Central memory CD4-positive, alpha-beta T cell (primary cell): ENCODE measurements around the gene GFPT1.
"Not testable (repeated sequence)": the region's sequence is repeated elsewhere in the genome, so short reads cannot be mapped to it uniquely, and the experiment has no call there.

Experiments used
- DNase-seq: peaks from one replicate; pipeline ENCODE4 v3.0.0; 2022
- total RNA-seq, 3 experiments: gene quantifications; one replicate each; lab custom pipeline; 2026; lab: John Stamatoyannopoulos, UW

GFPT1 gene
- total RNA-seq: 52.3 to 202 (median 111) reads per million in 3 experiments

GRCh38 chr2:69386789-69387734, at the start of gene GFPT1:
TSS of gene GFPT1 (minus strand) at chr2:69387227. CDS start at chr2:69387071, 156 bp downstream.
- DNase-seq: peak; percentile 88

DNA sequence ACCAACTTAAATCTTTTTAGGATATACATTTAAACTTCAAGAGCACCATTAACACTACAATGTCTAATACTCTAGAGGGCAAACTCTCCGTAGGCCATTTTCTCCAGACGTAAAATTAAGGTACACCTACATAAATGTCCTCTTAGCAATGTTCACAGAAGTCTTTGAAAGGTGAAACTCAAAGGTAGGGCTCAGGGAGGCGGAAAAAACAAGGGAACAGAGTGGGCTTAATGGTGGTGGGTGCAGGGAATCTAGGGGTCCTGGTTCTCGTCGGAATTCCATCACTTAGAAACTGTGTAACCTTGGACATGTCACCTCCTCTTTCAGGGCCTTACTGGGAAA, 49.5 kb upstream of the GFPT1 start:
- DNase-seq: no peak

DNA sequence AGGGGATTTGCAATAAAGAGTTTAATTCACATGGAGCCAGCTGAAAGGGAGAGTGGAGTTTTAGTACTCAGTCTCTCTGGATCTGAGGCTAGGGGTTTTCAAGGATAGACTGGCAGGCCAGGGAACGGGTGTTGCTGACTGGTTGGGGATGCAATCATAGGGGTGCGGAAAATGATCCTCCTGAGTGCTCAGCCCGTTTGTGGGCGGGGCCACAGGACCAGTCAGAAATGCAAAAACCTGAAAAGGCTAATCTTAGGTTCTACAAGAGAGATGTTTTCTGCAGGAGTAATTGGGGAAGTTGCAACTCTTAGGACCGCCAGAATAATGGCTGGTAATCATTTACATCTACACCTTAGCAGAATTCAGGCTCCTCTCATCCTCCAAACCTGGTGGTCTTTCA, 47.7 kb upstream of the GFPT1 start:
- no peak for DNase-seq

DNA sequence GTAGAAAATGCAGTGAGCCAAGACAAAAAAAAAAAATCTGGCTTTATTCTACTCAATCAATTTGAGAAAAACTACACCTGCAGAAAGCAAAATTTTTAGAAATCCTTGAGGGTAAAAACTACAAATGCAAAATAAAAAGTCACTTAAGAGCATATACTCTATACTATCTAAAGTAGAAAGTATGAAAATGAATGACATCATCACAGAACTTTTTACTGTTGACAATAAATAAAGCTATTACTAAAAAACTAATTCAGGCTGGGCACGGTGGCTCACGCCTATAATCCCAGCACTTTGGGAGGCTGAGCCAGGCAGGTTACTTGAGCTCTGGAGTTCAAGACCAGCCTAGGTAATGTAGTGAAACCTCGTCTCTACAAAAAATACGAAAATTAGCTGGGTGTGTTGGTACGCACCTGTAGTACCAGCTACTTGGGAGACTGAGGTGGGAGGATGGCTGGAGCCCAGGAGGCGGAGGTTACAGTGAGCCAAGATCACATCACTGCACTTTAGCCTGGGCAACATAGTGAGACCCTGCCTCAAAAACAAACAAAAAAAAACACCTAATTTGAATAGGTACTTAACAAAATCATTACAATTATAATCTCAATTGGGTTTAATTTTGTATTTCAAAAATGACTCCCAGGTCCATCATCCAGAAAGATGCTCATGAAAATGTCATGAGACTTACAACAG, 42.6 kb upstream of the GFPT1 start:
- no peak for DNase-seq

DNA sequence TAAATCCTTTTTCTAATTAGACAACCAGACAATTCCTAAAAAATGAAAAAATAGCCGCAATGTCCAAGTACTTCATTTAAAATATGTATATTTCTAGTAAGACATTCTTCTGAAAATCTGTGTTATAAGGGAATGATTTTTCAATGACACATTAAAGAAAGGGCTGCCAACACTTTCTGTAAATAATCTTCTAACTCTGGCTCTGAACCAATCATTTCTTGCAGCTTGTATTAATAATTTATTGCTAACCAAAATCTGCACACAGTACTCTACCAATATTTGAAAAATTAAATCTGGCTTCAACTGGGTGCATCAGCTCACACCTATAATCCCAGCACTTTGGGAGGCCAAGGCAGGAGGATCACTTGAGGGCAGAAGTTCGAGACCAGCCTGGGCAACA, 42.0 kb upstream of the GFPT1 start:
- DNase-seq: no peak

- no peak for DNase-seq
Measured at GRCh38 chr2:69424419-69424818, 37.4 kb upstream of the GFPT1 start.

DNA sequence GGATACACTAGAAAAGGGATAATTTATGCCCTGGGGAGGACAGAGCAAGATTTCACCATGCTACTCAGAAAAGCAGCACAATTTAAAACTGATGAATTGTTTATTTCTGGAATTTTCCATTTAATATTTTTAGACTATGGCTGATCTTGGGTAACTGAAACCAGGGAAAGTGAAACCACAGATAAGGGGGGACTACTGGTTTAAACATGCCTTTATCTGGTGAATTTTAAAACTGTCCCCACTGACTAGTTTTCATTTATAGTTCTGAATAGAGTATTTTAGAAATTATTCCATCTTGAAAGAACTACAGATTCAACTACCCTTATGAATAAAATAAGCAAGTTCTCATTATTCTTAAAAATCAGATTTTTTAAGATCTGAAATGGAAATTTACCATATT, 35.2 kb upstream of the GFPT1 start:
- DNase-seq: no peak

GRCh38 chr2:69419111-69419510, 32.1 kb upstream of the GFPT1 start:
- DNase-seq: not testable (repeated sequence)

DNA sequence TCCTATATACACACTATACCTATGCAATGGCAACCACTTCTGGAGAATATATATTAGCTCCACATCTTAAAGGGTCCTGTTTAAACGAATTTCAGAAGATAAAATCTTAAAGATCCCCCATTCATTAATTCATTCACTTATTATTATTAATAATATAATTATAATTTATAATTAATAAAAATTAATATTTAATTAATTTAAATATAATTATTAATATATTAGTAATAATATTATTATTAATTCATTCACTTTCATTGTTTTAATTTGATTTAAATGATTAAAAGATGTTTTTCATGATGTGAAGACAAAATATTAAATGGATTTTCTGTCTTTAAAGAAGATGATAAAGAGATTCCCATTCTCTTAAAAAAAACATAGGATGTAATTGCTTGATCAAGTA, 29.1 kb upstream of the GFPT1 start:
- DNase-seq: no peak

DNA sequence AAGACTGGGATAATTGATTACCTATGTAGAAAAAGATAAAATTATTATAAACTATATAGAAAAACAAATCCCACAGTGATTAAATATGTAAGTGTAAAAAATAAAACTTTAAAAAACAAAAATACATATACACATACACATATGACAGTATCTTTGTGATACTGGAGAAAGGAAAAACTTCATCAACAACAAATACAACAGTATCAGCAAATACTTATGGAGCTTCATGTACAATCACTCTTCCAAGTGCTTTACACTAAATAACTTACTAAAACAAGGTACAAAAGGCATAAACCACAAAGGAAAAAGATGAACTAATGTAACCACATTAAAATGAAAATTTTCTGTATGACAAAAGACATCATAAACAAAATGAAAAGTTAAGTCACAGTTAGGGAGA, 24.1 kb upstream of the GFPT1 start:
- DNase-seq: no peak

GRCh38 chr2:69405306-69405705, 18.3 kb upstream of the GFPT1 start:
- no peak for DNase-seq

DNA sequence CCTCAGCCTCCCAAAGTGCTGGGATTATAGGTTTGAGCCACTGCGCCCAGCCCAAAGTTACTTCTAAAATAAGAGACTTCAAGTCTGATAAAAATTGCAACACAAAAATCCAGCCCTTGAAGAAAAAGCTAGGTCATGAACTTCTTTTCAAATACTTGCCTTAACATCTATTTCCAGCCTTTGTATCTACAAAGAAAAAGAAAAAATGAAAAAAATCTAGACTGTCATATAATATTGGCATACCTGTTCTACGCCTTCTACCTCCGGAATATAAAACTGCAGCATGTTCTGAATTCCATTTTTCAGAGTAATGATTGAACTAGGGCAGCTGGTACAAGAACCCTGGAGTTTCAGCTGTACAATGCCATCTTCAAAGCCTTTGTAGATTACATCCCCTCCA, 13.1 kb upstream of the GFPT1 start:
- DNase-seq: no peak

DNA sequence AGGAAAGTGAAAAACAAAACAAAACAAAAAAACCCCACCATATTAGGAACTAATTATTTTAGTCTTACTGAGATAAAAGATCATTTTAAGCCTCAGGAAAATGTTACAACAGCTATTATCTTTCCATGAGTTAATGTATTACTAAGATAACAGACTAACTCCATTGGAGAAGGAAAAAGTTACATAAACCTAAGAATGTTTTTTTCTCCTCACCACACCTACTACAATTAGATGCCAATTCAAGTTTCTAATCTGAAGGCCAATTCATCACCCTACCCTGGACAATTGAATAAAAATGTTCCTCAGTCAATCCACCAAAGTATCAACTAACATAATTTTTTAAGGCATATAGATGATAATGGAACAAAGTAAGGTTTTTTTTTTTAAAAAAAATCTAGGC, 10.2 kb upstream of the GFPT1 start:
- no peak for DNase-seq

- DNase-seq: no peak
Measured at GRCh38 chr2:69395866-69396265, 8.8 kb upstream of the GFPT1 start.

DNA sequence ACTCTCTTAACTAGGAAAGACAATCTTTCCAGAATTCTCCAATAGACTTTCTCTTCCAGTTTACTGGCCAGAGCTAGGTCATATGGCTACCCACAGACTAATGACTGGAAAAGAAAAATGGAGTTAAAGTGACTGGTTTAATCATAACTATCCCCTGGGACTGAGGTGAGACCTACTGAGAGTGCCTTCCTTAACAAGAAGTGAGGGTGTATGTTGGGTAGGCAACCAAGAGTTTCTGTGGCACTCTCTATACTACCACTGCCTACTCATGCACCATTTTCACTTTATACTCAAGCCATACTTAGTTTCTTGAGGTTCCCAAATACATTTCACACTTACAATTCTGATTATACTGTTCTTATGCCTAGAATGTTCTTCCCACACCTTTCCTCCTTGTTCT, 6.9 kb upstream of the GFPT1 start:
- no peak for DNase-seq

- no peak for DNase-seq
Measured at GRCh38 chr2:69390471-69390870, 3.4 kb upstream of the GFPT1 start.

DNA sequence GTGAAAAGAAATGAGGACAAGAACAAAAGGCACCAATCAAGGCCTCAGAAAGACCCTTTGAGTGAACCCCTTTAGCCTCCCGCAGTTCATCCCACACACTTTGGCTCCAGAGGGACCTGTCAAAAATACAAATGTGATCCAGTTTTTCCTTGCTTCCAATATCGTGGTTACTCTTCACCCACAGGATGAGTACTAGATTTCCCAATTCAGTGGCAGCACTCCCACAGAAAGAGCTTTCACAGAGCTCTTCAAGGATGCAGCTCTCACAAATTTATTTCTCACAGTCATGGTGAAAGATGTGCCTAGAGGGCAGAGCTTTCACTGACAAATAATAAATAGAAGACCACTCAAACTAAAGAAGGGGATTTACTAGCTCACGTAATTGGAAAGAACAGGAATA, 3.0 kb upstream of the GFPT1 start:
- no peak for DNase-seq

DNA sequence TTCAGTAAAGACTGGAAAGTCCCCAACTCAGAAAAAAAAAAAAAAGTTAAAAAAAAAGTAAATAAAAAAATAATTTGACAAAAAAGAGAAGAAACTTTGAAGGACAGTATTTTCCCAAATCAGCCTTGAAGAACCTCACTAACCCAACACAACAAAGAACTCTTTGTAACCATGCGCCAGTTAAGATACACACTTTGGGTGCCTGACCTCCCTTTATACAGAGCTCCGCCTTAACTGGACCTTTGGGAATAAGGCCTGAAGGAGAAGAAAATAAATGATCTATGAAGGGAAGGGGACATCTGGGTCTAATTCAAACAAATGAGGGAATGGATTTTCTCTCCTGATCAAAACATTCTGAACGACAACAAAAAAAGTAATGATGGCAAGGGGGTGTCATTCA, 2.2 kb upstream of the GFPT1 start:
- DNase-seq: no peak

GRCh38 chr2:69387770-69388481, 899 bp upstream of the GFPT1 start:
- no peak for DNase-seq

DNA sequence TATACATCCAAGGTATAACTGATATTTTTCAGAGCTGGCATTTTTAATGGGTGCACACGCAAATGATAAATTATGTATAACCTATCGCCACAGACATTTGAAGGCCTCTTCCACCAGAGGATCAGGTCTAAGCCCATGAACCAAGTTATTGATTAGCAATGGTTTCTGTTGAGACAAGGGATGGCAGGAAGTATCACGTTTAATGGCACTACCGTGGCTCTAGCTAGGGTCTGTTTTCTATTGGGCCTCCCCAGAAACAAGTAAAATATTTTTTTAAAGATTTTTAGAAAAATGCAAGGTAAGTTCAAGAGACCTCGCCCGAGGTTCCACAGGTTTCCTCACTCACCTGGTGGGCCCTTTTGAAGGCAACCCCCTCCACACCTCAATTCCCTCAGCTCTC, 667 bp downstream of the GFPT1 start:
- no peak for DNase-seq

GRCh38 chr2:69385443-69386151, 1.4 kb downstream of the GFPT1 start:
- DNase-seq: no peak

DNA sequence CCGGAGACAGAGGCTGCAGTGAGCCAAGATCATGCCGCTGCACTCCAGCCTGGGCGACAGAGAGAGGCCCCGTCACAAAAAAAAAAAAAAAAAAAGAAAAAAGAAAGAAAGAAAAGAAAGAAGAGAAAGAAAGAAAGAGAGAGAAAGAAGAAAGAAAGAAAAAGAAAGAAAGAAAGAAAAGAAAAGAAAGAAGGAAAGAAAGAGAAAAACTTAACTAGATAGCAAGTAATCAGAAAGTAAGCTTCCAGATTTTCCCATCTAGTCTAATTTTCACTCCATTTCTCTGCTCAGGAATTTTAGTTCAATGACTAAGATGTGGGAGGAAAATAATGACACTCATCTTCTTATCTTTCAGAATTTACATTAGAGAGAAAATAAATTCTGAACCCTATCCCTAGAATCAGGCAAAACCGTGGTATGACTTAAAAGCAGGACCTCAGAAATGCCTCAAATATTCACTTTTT, 2.4 kb downstream of the GFPT1 start:
- no peak for DNase-seq
